ENCODE data around the gene POLR2F.

POLR2F gene

GRCh38 chr22:37975153-37975552, 21.7 kb downstream of the POLR2F start:
- no peak for TF ChIP-seq CTCF (IDR thresholded peaks at IDR 0.05)

GRCh38 chr22:37976547-37976946, 23.0 kb downstream of the POLR2F start:
- no peak for TF ChIP-seq CTCF (IDR thresholded peaks at IDR 0.05)

GRCh38 chr22:37979782-37980181, 26.3 kb downstream of the POLR2F start:
- no peak for TF ChIP-seq CTCF (IDR thresholded peaks at IDR 0.05)

- TF ChIP-seq CTCF (IDR thresholded peaks at IDR 0.05): no peak
Observed at GRCh38 chr22:37981282-37982011, 27.9 kb downstream of the POLR2F start.

GRCh38 chr22:37982151-37982785, 28.8 kb downstream of the POLR2F start:
- no peak for TF ChIP-seq CTCF (IDR thresholded peaks at IDR 0.05)

- peak; percentile 35; the same call in 1 of the 2 replicates for TF ChIP-seq CTCF (IDR thresholded peaks at IDR 0.05)
Observed at GRCh38 chr22:37982938-37983859, 29.7 kb downstream of the POLR2F start.
